ENCODE data around the gene ATP6V1F. TPM values are rescaled to one million over a fixed set of nuclear protein-coding genes. Genes with fewer than 3 reads are reported as not detected.

Gene ATP6V1F
- total RNA-seq, 4 donors from 2014 or later: 67.7 to 101 (median 84.5) TPM

DNA sequence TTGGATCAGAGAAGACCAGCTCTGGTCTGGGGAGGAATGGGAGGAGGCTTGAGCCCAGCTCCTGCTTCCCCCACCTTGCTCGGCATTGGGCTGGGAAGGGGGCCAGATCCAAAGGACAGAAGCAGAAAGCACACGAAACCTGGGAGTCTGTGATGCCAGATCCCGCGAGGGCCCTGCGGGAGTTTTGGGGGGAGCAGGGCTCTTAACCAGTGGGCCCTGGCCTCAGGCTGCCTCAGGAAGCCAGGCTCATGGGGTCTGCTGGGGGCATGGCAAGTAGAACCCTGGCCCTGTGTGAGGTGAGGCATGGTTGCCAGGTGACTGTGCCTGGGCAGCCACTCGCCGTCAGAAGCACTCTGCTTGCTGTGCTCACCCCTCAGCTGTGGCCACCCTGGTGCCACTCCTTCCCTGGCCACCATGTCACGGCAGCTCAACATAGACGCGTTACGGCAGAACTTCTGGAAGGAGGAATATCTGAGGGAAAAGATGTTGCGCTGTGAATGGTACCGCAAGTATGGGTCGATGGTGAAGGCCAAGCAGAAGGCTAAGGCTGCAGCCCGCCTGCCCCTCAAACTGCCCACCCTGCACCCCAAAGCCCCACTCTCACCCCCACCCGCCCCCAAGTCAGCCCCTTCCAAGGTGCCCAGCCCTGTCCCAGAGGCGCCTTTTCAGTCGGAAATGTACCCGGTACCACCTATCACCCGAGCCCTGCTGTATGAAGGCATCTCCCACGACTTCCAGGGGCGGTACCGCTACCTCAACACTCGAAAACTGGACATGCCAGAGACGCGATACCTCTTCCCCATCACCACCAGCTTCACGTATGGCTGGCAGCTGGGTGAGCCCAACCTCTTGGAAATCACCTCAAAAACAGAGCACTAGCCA lies 3.6 kb downstream of the ATP6V1F start:
- Histone ChIP-seq H3K9me3 (no peaks in the 10 kb centered on the region), H3K27me3 (no peaks in the 10 kb centered on the region), H3K4me3 (no peak overlapping the region), H3K36me3 (peaks cover 0 to 22% of the 10 kb centered on the region in 2 donors), H3K27ac (no peak overlapping the region), H3K4me1 (peaks cover 0 to 72% (median 26%) of the 10 kb centered on the region in 3 donors)
- TF ChIP-seq EP300 (IDR thresholded peaks at IDR 0.05) (no peak), POLR2AphosphoS5 (IDR thresholded peaks at IDR 0.05) (no peak), POLR2A (IDR thresholded peaks at IDR 0.05) (no peak)
- TF ChIP-seq, protein P1, sequence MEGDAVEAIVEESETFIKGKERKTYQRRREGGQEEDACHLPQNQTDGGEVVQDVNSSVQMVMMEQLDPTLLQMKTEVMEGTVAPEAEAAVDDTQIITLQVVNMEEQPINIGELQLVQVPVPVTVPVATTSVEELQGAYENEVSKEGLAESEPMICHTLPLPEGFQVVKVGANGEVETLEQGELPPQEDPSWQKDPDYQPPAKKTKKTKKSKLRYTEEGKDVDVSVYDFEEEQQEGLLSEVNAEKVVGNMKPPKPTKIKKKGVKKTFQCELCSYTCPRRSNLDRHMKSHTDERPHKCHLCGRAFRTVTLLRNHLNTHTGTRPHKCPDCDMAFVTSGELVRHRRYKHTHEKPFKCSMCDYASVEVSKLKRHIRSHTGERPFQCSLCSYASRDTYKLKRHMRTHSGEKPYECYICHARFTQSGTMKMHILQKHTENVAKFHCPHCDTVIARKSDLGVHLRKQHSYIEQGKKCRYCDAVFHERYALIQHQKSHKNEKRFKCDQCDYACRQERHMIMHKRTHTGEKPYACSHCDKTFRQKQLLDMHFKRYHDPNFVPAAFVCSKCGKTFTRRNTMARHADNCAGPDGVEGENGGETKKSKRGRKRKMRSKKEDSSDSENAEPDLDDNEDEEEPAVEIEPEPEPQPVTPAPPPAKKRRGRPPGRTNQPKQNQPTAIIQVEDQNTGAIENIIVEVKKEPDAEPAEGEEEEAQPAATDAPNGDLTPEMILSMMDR (IDR thresholded peaks at IDR 0.05): no peak
- ATAC-seq: no peak
- WGBS, 2 donors (ENCODE audit: low coverage in 1 of 2): 75 to 94% methylated on average over 4 to 10 of the region's 27 CpGs

DNA sequence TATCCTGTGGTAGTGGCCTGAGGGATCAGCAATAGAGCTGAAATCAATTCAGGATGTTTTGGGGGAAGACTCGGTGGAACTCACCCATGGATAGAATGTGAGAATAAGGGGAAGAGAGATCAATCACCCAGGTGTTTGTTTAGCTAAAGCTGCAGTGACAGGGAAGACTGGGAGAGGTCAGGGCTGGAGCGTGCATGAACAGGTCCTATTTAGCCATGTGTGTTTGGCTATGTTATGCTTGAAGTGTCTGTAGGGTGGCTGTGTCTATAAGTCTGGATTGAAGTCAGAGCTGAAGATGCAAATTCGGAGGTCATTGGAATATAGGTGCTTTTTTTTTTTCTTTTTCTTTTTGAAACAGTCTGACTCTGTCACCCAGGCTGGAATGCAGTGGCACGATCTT lies 4.6 kb downstream of the ATP6V1F start:
- Histone ChIP-seq H3K4me1 (peaks cover 0 to 63% (median 24%) of the 10 kb centered on the region in 3 donors), H3K4me3 (no peak overlapping the region), H3K9me3 (no peaks in the 10 kb centered on the region), H3K36me3 (peaks cover 0 to 22% of the 10 kb centered on the region in 2 donors), H3K27ac (no peak overlapping the region), H3K27me3 (no peaks in the 10 kb centered on the region)
- 88 to 94% methylated on average over 1 to 4 of the region's 4 CpGs for WGBS, 2 donors (ENCODE audit: low coverage in 1 of 2)
- ATAC-seq: no peak
- TF ChIP-seq EP300 (IDR thresholded peaks at IDR 0.05) (no peak), POLR2A (IDR thresholded peaks at IDR 0.05) (no peak)

DNA sequence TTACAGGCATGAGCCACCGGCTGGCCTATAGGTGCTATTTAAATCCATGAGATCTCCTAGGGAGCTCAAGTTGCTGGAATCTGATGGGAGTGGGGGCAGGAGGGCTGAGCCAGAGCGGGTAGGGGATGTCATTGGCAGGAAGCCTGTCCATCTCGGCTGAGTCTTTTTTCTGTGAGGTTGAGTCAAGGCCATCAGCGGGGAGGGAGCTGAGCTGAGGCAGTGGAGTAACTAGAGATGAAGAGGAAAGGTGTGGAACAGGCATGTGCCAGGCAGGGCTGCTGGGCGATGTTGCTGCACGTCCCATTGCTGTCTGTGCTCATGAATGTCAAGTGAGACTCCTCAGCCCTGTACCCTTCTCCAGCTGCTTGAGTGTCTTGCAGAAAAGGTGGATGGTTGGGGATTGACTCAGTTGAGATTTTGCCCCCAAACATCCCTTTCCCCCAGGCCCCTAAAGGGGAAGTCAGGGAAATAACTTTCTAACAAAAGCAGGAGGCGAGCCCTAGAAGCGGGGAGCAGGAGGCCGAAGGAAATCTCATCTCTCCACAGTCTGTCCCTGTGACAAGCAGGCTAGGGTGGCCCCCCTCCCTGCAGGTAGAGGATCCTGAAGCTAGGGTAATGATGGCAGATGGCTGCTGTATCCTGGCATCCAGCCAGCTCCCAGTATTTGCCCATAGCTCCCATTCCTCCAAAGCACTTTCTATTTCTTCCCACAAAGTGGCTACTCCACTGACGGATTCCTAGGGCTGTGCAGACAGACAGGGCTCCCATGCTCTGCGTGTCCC lies 5.4 kb downstream of the ATP6V1F start:
- no peak overlapping the region for H3K4me3 ChIP-seq
- whole genome bisulfite sequencing, 2 donors (ENCODE audit: low coverage in 1 of 2): 65 to 93% methylated on average over 3 to 6 of the region's 11 CpGs
- no peak overlapping the region for H3K27ac ChIP-seq
- ATAC-seq: no peak
- no peaks in the 10 kb centered on the region for H3K27me3 ChIP-seq
- H3K36me3 ChIP-seq: peaks cover 0 to 22% of the 10 kb centered on the region in 2 donors
- H3K4me1 ChIP-seq: peaks cover 0 to 61% (median 24%) of the 10 kb centered on the region in 3 donors
- no peaks in the 10 kb centered on the region for H3K9me3 ChIP-seq
- TF ChIP-seq, protein P1 (IDR thresholded peaks at IDR 0.05): no peak
- TF ChIP-seq POLR2A (IDR thresholded peaks at IDR 0.05) (no peak), POLR2AphosphoS5 (IDR thresholded peaks at IDR 0.05) (no peak), EP300 (IDR thresholded peaks at IDR 0.05) (no peak)

DNA sequence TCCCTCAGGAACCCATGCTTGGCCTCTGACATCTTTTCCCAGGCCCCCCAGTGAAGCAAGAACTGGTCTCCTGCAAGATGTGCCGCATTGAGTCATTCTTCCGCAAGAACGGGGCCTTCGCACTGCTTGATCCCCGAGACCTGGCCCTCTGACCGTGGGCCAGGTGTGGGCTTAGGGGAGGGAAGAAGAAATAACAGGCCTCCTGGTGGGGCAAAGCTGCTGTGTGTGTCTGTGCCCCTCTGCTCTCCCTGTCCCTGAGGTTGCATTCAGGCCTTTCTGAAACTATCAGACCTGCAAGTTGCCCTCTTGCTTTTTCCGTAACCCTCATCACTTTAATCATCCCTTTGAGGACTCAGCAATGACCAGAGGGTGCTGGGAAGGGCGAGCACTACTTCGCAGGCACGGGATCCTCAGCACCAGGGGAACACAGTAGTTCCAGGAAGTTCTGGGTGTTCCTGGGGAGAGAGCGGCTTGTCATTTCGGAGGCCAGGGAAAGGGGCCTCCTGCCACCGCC lies 6.0 kb downstream of the ATP6V1F start:
- no peaks in the 10 kb centered on the region for H3K27me3 ChIP-seq
- H3K9me3 ChIP-seq: no peaks in the 10 kb centered on the region
- 0 to 49% methylated on average over 1 to 2 of the region's 13 CpGs for WGBS, 2 donors (ENCODE audit: low coverage in 1 of 2)
- TF ChIP-seq EP300 (IDR thresholded peaks at IDR 0.05) (no peak), POLR2AphosphoS5 (IDR thresholded peaks at IDR 0.05) (no peak), POLR2A (IDR thresholded peaks at IDR 0.05) (no peak)
- TF ChIP-seq, protein P1 (IDR thresholded peaks at IDR 0.05): no peak
- peaks cover 0 to 22% of the 10 kb centered on the region in 2 donors for H3K36me3 ChIP-seq
- peak overlapping the region; percentile 51 to 66 for H3K4me3 ChIP-seq
- ATAC-seq: peak; percentile 13
- peak overlapping the region in 1 of 4 donors; percentile 67 for H3K27ac ChIP-seq
- H3K4me1 ChIP-seq: peaks cover 0 to 55% (median 21%) of the 10 kb centered on the region in 3 donors

Measured in gastroesophageal sphincter (tissue), 4 donors.